Measurements from ENCODE around the gene RAB6B.

The RAB6B gene

GRCh38 chr3:133878518-133878917 is 17.2 kb downstream of the RAB6B start:
- Histone ChIP-seq H3K9me3 (ENCODE audit: control extremely low read depth in 1 of 5, control insufficient read depth in 4 of 5, insufficient read depth in 2 of 5, low read depth in 1 of 5, low read length in 4 of 5) (peaks cover 0 to 23% (median 7%) of the 10 kb centered on the region in 5 experiments), H3K27ac (ENCODE audit: insufficient read depth in 1 of 2, low read depth in 1 of 2, low read length in 2 of 2, poor library complexity in 1 of 2, severe bottlenecking in 2 of 2) (no peak overlapping the region), H3K36me3 (ENCODE audit: control insufficient read depth in 4 of 4, insufficient read depth in 4 of 4, low read length in 3 of 4) (no peaks in the 10 kb centered on the region), H3K4me3 (ENCODE audit: control insufficient read depth in 1 of 7, extremely low read depth in 1 of 7, insufficient read depth in 4 of 7, low read depth in 2 of 7, low read length in 6 of 7) (no peak overlapping the region), H3K27me3 (replicated peaks in 2 of 5; ENCODE audit: control insufficient read depth in 4 of 5, insufficient read depth in 5 of 5, low read length in 4 of 5) (peaks cover 0 to 1% (median 0%) of the 10 kb centered on the region in 5 experiments), H3K4me1 (ENCODE audit: control extremely low read depth in 1 of 4, control insufficient read depth in 4 of 4, insufficient read depth in 4 of 4, low read length in 3 of 4) (peaks cover 0 to 12% (median 0%) of the 10 kb centered on the region in 4 experiments)
- ChIA-PET POLR2A (no interaction called here), CTCF (interaction anchor here (1.1 kb wide), 1 partner anchor 13 kb away, joined by 3 read pairs; no protein-coding TSS in a partner anchor)
- no CpG with 5 or more reads among the region's 3 CpGs for WGBS (ENCODE audit: insufficient coverage)
- DNase-seq, result no peak

- ChIA-PET POLR2A (no interaction called here), CTCF (interaction anchor here (1.2 to 1.3 kb wide), 2 partner anchors 10 to 20 kb away, joined by 3 read pairs; no protein-coding TSS in a partner anchor)
- no peak for DNase-seq
- Histone ChIP-seq H3K27me3 (replicated peaks in 2 of 5; ENCODE audit: control insufficient read depth in 4 of 5, insufficient read depth in 5 of 5, low read length in 4 of 5) (no peaks in the 10 kb centered on the region), H3K36me3 (ENCODE audit: control insufficient read depth in 4 of 4, insufficient read depth in 4 of 4, low read length in 3 of 4) (no peaks in the 10 kb centered on the region), H3K27ac (ENCODE audit: insufficient read depth in 1 of 2, low read depth in 1 of 2, low read length in 2 of 2, poor library complexity in 1 of 2, severe bottlenecking in 2 of 2) (no peak overlapping the region), H3K4me3 (ENCODE audit: control insufficient read depth in 1 of 7, extremely low read depth in 1 of 7, insufficient read depth in 4 of 7, low read depth in 2 of 7, low read length in 6 of 7) (no peak overlapping the region), H3K4me1 (ENCODE audit: control extremely low read depth in 1 of 4, control insufficient read depth in 4 of 4, insufficient read depth in 4 of 4, low read length in 3 of 4) (peaks cover 0 to 12% (median 0%) of the 10 kb centered on the region in 4 experiments), H3K9me3 (ENCODE audit: control extremely low read depth in 1 of 5, control insufficient read depth in 4 of 5, insufficient read depth in 2 of 5, low read depth in 1 of 5, low read length in 4 of 5) (peaks cover 0 to 23% (median 7%) of the 10 kb centered on the region in 5 experiments)
- WGBS (ENCODE audit: insufficient coverage), result 100% methylated on average over 2 of the region's 2 CpGs
These were observed 18.5 kb downstream of the RAB6B start for GRCh38 chr3:133877221-133877620.

DNA sequence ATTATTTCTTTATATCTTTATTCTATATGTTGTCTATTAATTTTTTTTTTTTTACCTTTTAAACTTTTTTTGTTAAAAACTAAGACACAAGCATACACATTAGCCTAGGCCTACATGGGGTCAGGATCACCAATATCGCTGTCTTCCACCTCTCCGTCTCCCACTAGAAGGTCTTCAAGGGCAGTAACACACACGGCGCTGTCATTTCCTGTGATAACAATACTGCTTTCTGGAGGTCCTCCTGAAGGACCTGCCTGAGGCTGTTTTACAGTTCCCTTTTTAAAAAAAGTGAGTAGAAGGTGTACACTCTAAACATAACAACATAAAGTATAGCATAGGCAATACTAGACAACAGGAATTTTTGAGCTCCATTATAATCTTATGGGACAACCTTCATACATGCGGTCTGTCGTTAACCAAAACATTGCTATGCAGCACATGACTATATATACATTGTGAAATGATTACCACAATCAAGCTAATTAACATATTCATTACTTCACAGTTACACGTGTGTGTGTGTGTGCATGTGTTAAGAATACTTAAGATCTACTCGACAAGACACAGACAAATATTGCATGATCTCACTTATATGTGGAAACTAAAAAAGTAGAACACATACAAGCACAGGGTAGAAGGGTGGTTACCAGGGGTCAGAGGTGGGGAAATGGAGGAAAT is 20.8 kb downstream of the RAB6B start:
- WGBS (ENCODE audit: insufficient coverage), result 58% methylated on average over 2 of the region's 8 CpGs
- DNase-seq, result no peak
- Histone ChIP-seq H3K27ac (ENCODE audit: insufficient read depth in 1 of 2, low read depth in 1 of 2, low read length in 2 of 2, poor library complexity in 1 of 2, severe bottlenecking in 2 of 2) (no peak overlapping the region), H3K36me3 (ENCODE audit: control insufficient read depth in 4 of 4, insufficient read depth in 4 of 4, low read length in 3 of 4) (no peaks in the 10 kb centered on the region), H3K4me3 (ENCODE audit: control insufficient read depth in 1 of 7, extremely low read depth in 1 of 7, insufficient read depth in 4 of 7, low read depth in 2 of 7, low read length in 6 of 7) (no peak overlapping the region), H3K9me3 (ENCODE audit: control extremely low read depth in 1 of 5, control insufficient read depth in 4 of 5, insufficient read depth in 2 of 5, low read depth in 1 of 5, low read length in 4 of 5) (peaks cover 0 to 18% (median 7%) of the 10 kb centered on the region in 5 experiments), H3K4me1 (ENCODE audit: control extremely low read depth in 1 of 4, control insufficient read depth in 4 of 4, insufficient read depth in 4 of 4, low read length in 3 of 4) (peaks cover 0 to 3% (median 0%) of the 10 kb centered on the region in 4 experiments), H3K27me3 (replicated peaks in 2 of 5; ENCODE audit: control insufficient read depth in 4 of 5, insufficient read depth in 5 of 5, low read length in 4 of 5) (no peaks in the 10 kb centered on the region)
- CTCF ChIA-PET, result interaction anchor here (0.7 to 1.9 kb wide), 5 partner anchors 9 to 388 kb away, joined by 3 to 6 read pairs (median 4); no protein-coding TSS in a partner anchor
- POLR2A ChIA-PET, result no interaction called here

GRCh38 chr3:133874344-133874743 is 21.3 kb downstream of the RAB6B start:
- no peak overlapping the region for H3K27ac ChIP-seq (ENCODE audit: insufficient read depth in 1 of 2, low read depth in 1 of 2, low read length in 2 of 2, poor library complexity in 1 of 2, severe bottlenecking in 2 of 2)
- H3K27me3 ChIP-seq (replicated peaks in 2 of 5; ENCODE audit: control insufficient read depth in 4 of 5, insufficient read depth in 5 of 5, low read length in 4 of 5), result no peaks in the 10 kb centered on the region
- no CpG with 5 or more reads among the region's 1 CpG for WGBS (ENCODE audit: insufficient coverage)
- peaks cover 0 to 2% (median 0%) of the 10 kb centered on the region in 4 experiments for H3K4me1 ChIP-seq (ENCODE audit: control extremely low read depth in 1 of 4, control insufficient read depth in 4 of 4, insufficient read depth in 4 of 4, low read length in 3 of 4)
- no peak for DNase-seq
- H3K9me3 ChIP-seq (ENCODE audit: control extremely low read depth in 1 of 5, control insufficient read depth in 4 of 5, insufficient read depth in 2 of 5, low read depth in 1 of 5, low read length in 4 of 5), result peaks cover 0 to 15% (median 7%) of the 10 kb centered on the region in 5 experiments
- ChIA-PET CTCF (interaction anchor here (0.7 to 1.9 kb wide), 4 partner anchors 9 to 389 kb away, joined by 3 to 6 read pairs (median 4); no protein-coding TSS in a partner anchor), POLR2A (no interaction called here)
- no peak overlapping the region for H3K4me3 ChIP-seq (ENCODE audit: control insufficient read depth in 1 of 7, extremely low read depth in 1 of 7, insufficient read depth in 4 of 7, low read depth in 2 of 7, low read length in 6 of 7)
- no peaks in the 10 kb centered on the region for H3K36me3 ChIP-seq (ENCODE audit: control insufficient read depth in 4 of 4, insufficient read depth in 4 of 4, low read length in 3 of 4)

- no peaks in the 10 kb centered on the region for H3K36me3 ChIP-seq (ENCODE audit: control insufficient read depth in 4 of 4, insufficient read depth in 4 of 4, low read length in 3 of 4)
- H3K27ac ChIP-seq (ENCODE audit: insufficient read depth in 1 of 2, low read depth in 1 of 2, low read length in 2 of 2, poor library complexity in 1 of 2, severe bottlenecking in 2 of 2), result no peak overlapping the region
- no peak for DNase-seq
- peaks cover 0 to 6% (median 0%) of the 10 kb centered on the region in 5 experiments for H3K9me3 ChIP-seq (ENCODE audit: control extremely low read depth in 1 of 5, control insufficient read depth in 4 of 5, insufficient read depth in 2 of 5, low read depth in 1 of 5, low read length in 4 of 5)
- CTCF ChIA-PET, result interaction anchor here (0.8 kb wide), 1 partner anchor 40 kb away, joined by 3 read pairs; no protein-coding TSS in a partner anchor
- H3K4me1 ChIP-seq (ENCODE audit: control extremely low read depth in 1 of 4, control insufficient read depth in 4 of 4, insufficient read depth in 4 of 4, low read length in 3 of 4), result peaks cover 0 to 2% (median 0%) of the 10 kb centered on the region in 4 experiments
- POLR2A ChIA-PET, result no interaction called here
- H3K27me3 ChIP-seq (replicated peaks in 2 of 5; ENCODE audit: control insufficient read depth in 4 of 5, insufficient read depth in 5 of 5, low read length in 4 of 5), result no peaks in the 10 kb centered on the region
- H3K4me3 ChIP-seq (ENCODE audit: control insufficient read depth in 1 of 7, extremely low read depth in 1 of 7, insufficient read depth in 4 of 7, low read depth in 2 of 7, low read length in 6 of 7), result no peak overlapping the region
- 96% methylated on average over 4 of the region's 7 CpGs for WGBS (ENCODE audit: insufficient coverage)
These were observed 22.9 kb downstream of the RAB6B start for GRCh38 chr3:133872781-133873180.

DNA sequence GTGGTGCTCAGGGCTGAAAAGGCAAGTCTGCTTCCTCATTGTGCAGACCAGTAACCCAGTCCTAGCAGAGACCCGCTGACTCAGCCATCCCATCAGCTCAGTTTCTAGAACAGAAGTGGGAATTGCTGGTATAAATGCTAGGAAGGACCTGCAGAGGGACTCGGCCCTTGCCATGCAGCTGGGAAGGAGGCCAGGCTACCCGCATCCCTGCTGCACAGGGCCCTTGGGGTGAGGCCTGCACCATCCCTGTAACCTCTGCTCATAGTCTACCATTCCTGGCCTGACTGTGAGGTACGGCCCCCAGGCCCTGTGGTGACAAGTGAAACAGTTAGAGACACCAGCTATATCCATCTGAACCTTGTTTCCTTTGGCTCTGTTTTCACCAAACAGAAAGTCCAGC is 23.5 kb downstream of the RAB6B start:
- Histone ChIP-seq H3K27me3 (replicated peaks in 2 of 5; ENCODE audit: control insufficient read depth in 4 of 5, insufficient read depth in 5 of 5, low read length in 4 of 5) (no peaks in the 10 kb centered on the region), H3K4me1 (ENCODE audit: control extremely low read depth in 1 of 4, control insufficient read depth in 4 of 4, insufficient read depth in 4 of 4, low read length in 3 of 4) (peaks cover 0 to 2% (median 0%) of the 10 kb centered on the region in 4 experiments), H3K9me3 (ENCODE audit: control extremely low read depth in 1 of 5, control insufficient read depth in 4 of 5, insufficient read depth in 2 of 5, low read depth in 1 of 5, low read length in 4 of 5) (peaks cover 0 to 4% (median 0%) of the 10 kb centered on the region in 5 experiments), H3K36me3 (ENCODE audit: control insufficient read depth in 4 of 4, insufficient read depth in 4 of 4, low read length in 3 of 4) (no peaks in the 10 kb centered on the region), H3K27ac (ENCODE audit: insufficient read depth in 1 of 2, low read depth in 1 of 2, low read length in 2 of 2, poor library complexity in 1 of 2, severe bottlenecking in 2 of 2) (no peak overlapping the region), H3K4me3 (ENCODE audit: control insufficient read depth in 1 of 7, extremely low read depth in 1 of 7, insufficient read depth in 4 of 7, low read depth in 2 of 7, low read length in 6 of 7) (no peak overlapping the region)
- POLR2A ChIA-PET, result no interaction called here
- 100% methylated on average over 4 of the region's 4 CpGs for WGBS (ENCODE audit: insufficient coverage)
- DNase-seq, result no peak
- CTCF ChIA-PET, result interaction anchor here (0.8 kb wide), 1 partner anchor 41 kb away, joined by 3 read pairs; no protein-coding TSS in a partner anchor

DNA sequence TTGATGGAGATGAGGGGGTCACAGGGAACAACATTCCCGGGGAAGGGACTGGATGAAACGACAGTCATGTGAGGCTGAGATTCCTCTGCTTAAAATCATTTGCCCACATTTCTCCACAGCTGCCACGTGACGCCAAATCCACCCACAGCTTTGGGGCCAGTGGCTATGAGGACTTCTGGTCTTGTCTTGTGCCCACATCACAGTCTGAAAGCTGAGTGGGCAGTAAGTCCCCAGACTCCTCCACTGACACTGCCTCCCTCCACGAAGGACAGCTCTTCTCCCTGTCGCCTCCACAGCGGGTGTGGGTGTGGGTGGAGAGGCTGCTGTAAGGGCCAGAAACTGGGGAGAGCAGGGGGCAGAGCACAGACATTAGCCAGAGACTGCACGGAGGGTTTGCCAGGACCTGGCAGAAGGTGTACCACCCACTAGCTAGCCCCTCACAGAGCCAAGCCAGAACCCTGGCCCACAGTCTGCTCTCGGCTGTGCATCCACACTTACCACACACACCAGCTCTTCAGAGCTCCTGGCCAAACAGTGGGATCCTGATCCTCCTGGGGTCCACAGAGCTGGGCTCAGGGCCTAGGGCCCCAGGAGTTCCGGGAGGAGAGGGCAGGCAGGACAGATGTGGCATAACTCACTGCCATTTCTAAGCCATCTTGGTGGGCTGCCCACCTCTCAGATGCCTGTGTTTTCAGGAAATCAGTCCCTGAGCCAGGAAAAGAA is 24.2 kb downstream of the RAB6B start:
- Histone ChIP-seq H3K4me1 (ENCODE audit: control extremely low read depth in 1 of 4, control insufficient read depth in 4 of 4, insufficient read depth in 4 of 4, low read length in 3 of 4) (peaks cover 0 to 2% (median 0%) of the 10 kb centered on the region in 4 experiments), H3K27me3 (replicated peaks in 2 of 5; ENCODE audit: control insufficient read depth in 4 of 5, insufficient read depth in 5 of 5, low read length in 4 of 5) (no peaks in the 10 kb centered on the region), H3K9me3 (ENCODE audit: control extremely low read depth in 1 of 5, control insufficient read depth in 4 of 5, insufficient read depth in 2 of 5, low read depth in 1 of 5, low read length in 4 of 5) (no peaks in the 10 kb centered on the region), H3K4me3 (ENCODE audit: control insufficient read depth in 1 of 7, extremely low read depth in 1 of 7, insufficient read depth in 4 of 7, low read depth in 2 of 7, low read length in 6 of 7) (no peak overlapping the region), H3K36me3 (ENCODE audit: control insufficient read depth in 4 of 4, insufficient read depth in 4 of 4, low read length in 3 of 4) (no peaks in the 10 kb centered on the region), H3K27ac (ENCODE audit: insufficient read depth in 1 of 2, low read depth in 1 of 2, low read length in 2 of 2, poor library complexity in 1 of 2, severe bottlenecking in 2 of 2) (no peak overlapping the region)
- CTCF ChIA-PET, result no interaction called here
- POLR2A ChIA-PET, result no interaction called here
- no peak for DNase-seq
- WGBS (ENCODE audit: insufficient coverage), result 99% methylated on average over 9 of the region's 10 CpGs
